Measurements from ENCODE around the gene LEFTY1.

GRCh38 chr1:225921734-225922709 lies 33.1 kb upstream of the LEFTY1 start:
- no peak for TF ChIP-seq CTCF (IDR thresholded peaks at IDR 0.05)
- no peak for TF ChIP-seq POLR2A (IDR thresholded peaks at IDR 0.05)

All from right lobe of liver (tissue), 4 donors.